ENCODE results near the gene LCK.

The LCK gene

GRCh38 chr1:32331549-32331948 is 80.5 kb downstream of the LCK start:
- in situ Hi-C loops (cut with MboI; ENCODE audit: low pct_unique_long_range_greater_than_20kb, low sequenced_read_pairs, unreplicated experiment), result no loop called here
- TF ChIP-seq, protein P1, sequence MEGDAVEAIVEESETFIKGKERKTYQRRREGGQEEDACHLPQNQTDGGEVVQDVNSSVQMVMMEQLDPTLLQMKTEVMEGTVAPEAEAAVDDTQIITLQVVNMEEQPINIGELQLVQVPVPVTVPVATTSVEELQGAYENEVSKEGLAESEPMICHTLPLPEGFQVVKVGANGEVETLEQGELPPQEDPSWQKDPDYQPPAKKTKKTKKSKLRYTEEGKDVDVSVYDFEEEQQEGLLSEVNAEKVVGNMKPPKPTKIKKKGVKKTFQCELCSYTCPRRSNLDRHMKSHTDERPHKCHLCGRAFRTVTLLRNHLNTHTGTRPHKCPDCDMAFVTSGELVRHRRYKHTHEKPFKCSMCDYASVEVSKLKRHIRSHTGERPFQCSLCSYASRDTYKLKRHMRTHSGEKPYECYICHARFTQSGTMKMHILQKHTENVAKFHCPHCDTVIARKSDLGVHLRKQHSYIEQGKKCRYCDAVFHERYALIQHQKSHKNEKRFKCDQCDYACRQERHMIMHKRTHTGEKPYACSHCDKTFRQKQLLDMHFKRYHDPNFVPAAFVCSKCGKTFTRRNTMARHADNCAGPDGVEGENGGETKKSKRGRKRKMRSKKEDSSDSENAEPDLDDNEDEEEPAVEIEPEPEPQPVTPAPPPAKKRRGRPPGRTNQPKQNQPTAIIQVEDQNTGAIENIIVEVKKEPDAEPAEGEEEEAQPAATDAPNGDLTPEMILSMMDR (IDR thresholded peaks at IDR 0.05; ENCODE audit: extremely low read depth, insufficient read depth, missing control alignments), result no peak
- DNase-seq (ENCODE audit: low spot score), result no peak

- DNase-seq (ENCODE audit: low spot score), result no peak
- TF ChIP-seq, protein P1 (IDR thresholded peaks at IDR 0.05; ENCODE audit: extremely low read depth, insufficient read depth, missing control alignments), result no peak
- in situ Hi-C loops (cut with MboI; ENCODE audit: low pct_unique_long_range_greater_than_20kb, low sequenced_read_pairs, unreplicated experiment), result no loop called here
These were observed 81.4 kb downstream of the LCK start for GRCh38 chr1:32332290-32333079.

- TF ChIP-seq, protein P1 (IDR thresholded peaks at IDR 0.05; ENCODE audit: extremely low read depth, insufficient read depth, missing control alignments), result no peak
- in situ Hi-C loops (cut with MboI; ENCODE audit: low pct_unique_long_range_greater_than_20kb, low sequenced_read_pairs, unreplicated experiment), result no loop called here
- no peak for DNase-seq (ENCODE audit: low spot score)
These were observed 82.3 kb downstream of the LCK start for GRCh38 chr1:32333251-32333963.

DNA sequence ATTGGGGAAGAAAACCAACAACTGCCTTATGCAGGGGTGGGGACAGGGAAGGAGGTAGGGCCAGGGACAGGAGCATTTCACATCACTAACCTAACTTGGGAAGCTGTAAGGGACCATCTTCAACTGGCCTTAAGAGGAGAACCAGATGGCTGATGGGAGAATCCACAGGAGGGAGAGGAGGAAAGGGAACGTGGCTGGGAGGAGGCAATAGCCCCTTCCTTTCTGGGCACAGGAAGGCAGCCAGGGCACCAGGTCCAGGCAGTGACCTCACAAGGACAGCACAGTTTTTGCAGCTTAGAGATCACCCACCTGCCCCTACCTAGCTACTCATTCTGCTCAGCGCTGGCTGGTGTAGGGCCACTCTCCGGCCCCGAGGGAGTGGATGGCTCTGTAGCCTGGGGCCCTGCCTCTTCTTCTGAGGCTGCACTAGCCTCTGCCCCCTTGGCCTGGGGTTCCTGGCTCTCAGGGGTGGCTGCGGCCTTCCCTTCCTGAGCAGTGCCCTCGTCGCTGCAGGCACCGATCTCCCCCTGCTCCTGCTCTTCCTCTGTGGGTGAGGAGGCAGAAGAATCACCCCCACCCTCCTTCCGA is 83.3 kb downstream of the LCK start:
- DNase-seq (ENCODE audit: low spot score), result no peak
- in situ Hi-C loops (cut with MboI; ENCODE audit: low pct_unique_long_range_greater_than_20kb, low sequenced_read_pairs, unreplicated experiment), result no loop called here
- TF ChIP-seq, protein P1 (IDR thresholded peaks at IDR 0.05; ENCODE audit: extremely low read depth, insufficient read depth, missing control alignments), result no peak

- TF ChIP-seq, protein P1 (IDR thresholded peaks at IDR 0.05; ENCODE audit: extremely low read depth, insufficient read depth, missing control alignments), result peak; percentile 91
- peak; percentile 70 for DNase-seq (ENCODE audit: low spot score)
- in situ Hi-C loops (cut with MboI; ENCODE audit: low pct_unique_long_range_greater_than_20kb, low sequenced_read_pairs, unreplicated experiment), result no loop called here
These were observed 83.9 kb downstream of the LCK start for GRCh38 chr1:32334864-32335534.

DNA sequence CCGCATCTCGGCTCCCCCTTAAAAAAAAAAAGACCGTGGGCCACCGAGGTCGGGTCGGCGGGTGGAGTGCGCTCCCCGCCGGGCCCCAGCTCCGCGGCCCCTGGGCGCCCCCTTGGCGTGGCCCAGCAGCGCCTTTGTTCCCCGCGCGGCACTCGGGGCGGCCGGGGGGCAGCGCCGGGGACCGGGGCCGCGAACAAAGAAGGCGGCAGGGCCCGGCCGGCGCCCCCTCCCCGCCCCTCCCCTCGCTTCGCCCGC is 84.4 kb downstream of the LCK start:
- in situ Hi-C loops (cut with MboI; ENCODE audit: low pct_unique_long_range_greater_than_20kb, low sequenced_read_pairs, unreplicated experiment), result no loop called here
- TF ChIP-seq, protein P1 (IDR thresholded peaks at IDR 0.05; ENCODE audit: extremely low read depth, insufficient read depth, missing control alignments), result no peak
- peak; percentile 45 for DNase-seq (ENCODE audit: low spot score)
